22Rv1 (cell line): ENCODE data around the gene ZNF80.

Experiments
- ZFX ChIP-seq: fragments of 450-650 bp; IDR thresholded peaks from 2 replicates; pipeline ENCODE4 v1.6.1; 2017; ENCODE audit warnings: antibody characterized with exemption, borderline replicate concordance
- TF ChIP-seq, protein P1 (sequence below): fragments of 450-650 bp; IDR thresholded peaks from 2 replicates; pipeline ENCODE4 v1.5.1; 2017; ENCODE audit warnings: mild to moderate bottlenecking

- TF ChIP-seq, protein P1, sequence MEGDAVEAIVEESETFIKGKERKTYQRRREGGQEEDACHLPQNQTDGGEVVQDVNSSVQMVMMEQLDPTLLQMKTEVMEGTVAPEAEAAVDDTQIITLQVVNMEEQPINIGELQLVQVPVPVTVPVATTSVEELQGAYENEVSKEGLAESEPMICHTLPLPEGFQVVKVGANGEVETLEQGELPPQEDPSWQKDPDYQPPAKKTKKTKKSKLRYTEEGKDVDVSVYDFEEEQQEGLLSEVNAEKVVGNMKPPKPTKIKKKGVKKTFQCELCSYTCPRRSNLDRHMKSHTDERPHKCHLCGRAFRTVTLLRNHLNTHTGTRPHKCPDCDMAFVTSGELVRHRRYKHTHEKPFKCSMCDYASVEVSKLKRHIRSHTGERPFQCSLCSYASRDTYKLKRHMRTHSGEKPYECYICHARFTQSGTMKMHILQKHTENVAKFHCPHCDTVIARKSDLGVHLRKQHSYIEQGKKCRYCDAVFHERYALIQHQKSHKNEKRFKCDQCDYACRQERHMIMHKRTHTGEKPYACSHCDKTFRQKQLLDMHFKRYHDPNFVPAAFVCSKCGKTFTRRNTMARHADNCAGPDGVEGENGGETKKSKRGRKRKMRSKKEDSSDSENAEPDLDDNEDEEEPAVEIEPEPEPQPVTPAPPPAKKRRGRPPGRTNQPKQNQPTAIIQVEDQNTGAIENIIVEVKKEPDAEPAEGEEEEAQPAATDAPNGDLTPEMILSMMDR: no peak
- no peak for TF ChIP-seq ZFX
Measured at GRCh38 chr3:114242947-114243346, 5.6 kb upstream of the ZNF80 start.
